Epidermal melanocyte (primary cell): Measurements from ENCODE around the gene CENPN.

Source experiments
- DNase-seq: peaks from one replicate; pipeline ENCODE4 v3.0.0; 2011; ENCODE audit warnings: low spot score; ENCODE audit not compliant: insufficient read length

Gene CENPN

GRCh38 chr16:81006813-81007695, at the start of gene CENPN, which contains the start of gene CMC2:
Gene CENPN (plus strand): TSS chr16:81007214. CDS start chr16:81011940, 4,726 bp downstream.
Gene CMC2 (minus strand): TSS chr16:81006885. CDS start chr16:80997394, 9,491 bp downstream.
- DNase-seq, result peak; percentile 83

- DNase-seq, result no peak
These were observed 48.7 kb upstream of the CENPN start for GRCh38 chr16:80958284-80958683.

- DNase-seq, result no peak
These were observed 44.1 kb upstream of the CENPN start for GRCh38 chr16:80962879-80963278.

- DNase-seq, result no peak
These were observed 42.7 kb upstream of the CENPN start for GRCh38 chr16:80964351-80964750.

- DNase-seq, result no peak
These were observed 40.4 kb upstream of the CENPN start for GRCh38 chr16:80966617-80967016.

GRCh38 chr16:80968386-80969113, 38.5 kb upstream of the CENPN start:
- DNase-seq, result no peak

- DNase-seq, result no peak
These were observed 37.9 kb upstream of the CENPN start for GRCh38 chr16:80969114-80969484.

GRCh38 chr16:80971819-80972218, 35.2 kb upstream of the CENPN start:
- no peak for DNase-seq

GRCh38 chr16:80972611-80973010, 34.4 kb upstream of the CENPN start:
- no peak for DNase-seq

- no peak for DNase-seq
These were observed 33.0 kb upstream of the CENPN start for GRCh38 chr16:80973991-80974390.

GRCh38 chr16:80974649-80975376, 32.2 kb upstream of the CENPN start:
- no peak for DNase-seq

- no peak for DNase-seq
These were observed 30.1 kb upstream of the CENPN start for GRCh38 chr16:80976946-80977345.

GRCh38 chr16:80981103-80981502, 25.9 kb upstream of the CENPN start:
- DNase-seq, result no peak

GRCh38 chr16:80982646-80983045, 24.4 kb upstream of the CENPN start:
- DNase-seq, result no peak

- DNase-seq, result no peak
These were observed 22.7 kb upstream of the CENPN start for GRCh38 chr16:80984124-80984892.

- no peak for DNase-seq
These were observed 21.4 kb upstream of the CENPN start for GRCh38 chr16:80985611-80986010.

- DNase-seq, result no peak
These were observed 20.5 kb upstream of the CENPN start for GRCh38 chr16:80986557-80986956.

- no peak for DNase-seq
These were observed 18.3 kb upstream of the CENPN start for GRCh38 chr16:80988756-80989155.

- no peak for DNase-seq
These were observed 17.2 kb upstream of the CENPN start for GRCh38 chr16:80989801-80990200.

- DNase-seq, result no peak
These were observed 16.4 kb upstream of the CENPN start for GRCh38 chr16:80990577-80990976.

- no peak for DNase-seq
These were observed 16.0 kb upstream of the CENPN start for GRCh38 chr16:80990978-80991377.
